ENCODE results near the gene MATR3. TPM values are rescaled to one million over a fixed set of nuclear protein-coding genes. Genes with fewer than 3 reads are reported as not detected.

Gene MATR3, protein sequence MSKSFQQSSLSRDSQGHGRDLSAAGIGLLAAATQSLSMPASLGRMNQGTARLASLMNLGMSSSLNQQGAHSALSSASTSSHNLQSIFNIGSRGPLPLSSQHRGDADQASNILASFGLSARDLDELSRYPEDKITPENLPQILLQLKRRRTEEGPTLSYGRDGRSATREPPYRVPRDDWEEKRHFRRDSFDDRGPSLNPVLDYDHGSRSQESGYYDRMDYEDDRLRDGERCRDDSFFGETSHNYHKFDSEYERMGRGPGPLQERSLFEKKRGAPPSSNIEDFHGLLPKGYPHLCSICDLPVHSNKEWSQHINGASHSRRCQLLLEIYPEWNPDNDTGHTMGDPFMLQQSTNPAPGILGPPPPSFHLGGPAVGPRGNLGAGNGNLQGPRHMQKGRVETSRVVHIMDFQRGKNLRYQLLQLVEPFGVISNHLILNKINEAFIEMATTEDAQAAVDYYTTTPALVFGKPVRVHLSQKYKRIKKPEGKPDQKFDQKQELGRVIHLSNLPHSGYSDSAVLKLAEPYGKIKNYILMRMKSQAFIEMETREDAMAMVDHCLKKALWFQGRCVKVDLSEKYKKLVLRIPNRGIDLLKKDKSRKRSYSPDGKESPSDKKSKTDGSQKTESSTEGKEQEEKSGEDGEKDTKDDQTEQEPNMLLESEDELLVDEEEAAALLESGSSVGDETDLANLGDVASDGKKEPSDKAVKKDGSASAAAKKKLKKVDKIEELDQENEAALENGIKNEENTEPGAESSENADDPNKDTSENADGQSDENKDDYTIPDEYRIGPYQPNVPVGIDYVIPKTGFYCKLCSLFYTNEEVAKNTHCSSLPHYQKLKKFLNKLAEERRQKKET
- total RNA-seq (237 and 293 TPM in 2 replicates), polyA plus RNA-seq (344 and 399 TPM in 2 replicates)

DNA sequence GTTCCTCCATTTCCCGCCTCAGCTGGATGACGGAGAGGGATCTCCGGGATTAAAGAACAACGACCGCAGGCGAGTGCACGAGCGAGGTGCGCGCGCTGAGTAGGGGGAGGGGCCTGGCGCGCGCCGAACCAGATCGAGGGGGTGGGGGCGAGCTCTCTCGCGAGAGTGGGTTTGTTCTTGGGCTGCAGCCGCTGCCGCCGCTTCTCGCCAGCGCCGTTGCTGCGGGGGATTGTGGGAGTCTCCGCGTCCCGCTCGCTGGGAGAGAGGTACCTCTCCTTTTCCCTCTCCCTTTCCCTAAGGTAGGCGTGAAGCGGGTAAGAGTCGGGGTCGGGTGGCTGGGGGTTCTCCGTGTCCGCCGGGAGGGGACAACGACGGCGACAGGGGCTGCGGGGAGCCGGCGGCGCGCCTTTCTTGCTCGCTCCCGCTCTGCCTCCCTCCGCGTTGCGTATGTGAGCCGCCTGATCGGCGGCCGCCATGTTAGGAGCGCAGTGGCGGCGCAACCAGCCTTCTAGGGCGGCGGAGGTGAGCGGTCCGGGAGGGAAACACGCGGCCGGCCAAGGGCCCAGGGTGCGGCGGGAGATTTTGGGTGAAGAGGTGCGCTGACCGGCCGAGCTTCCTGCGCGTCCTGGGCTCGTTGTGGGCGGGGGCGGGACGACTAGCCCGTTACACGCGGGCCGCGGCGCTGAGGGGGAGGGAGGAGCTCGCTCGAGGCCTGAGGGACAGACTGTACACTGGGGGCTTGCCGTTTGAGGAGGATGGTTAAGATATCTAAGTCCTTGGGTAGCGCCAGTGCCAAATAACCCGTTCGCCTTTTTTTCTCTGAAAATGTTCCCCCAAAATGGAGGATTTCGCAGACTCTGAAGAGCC, at the start of gene MATR3:
TSS of gene MATR3 (plus strand) at position 234 of the 867 bp plus-strand sequence. CDS start 13,676 bp downstream, outside the sequence.
- peaks cover 33% of the 10 kb centered on the region for H3K4me1 ChIP-seq (ENCODE audit: low read depth)
- H3K36me3 ChIP-seq, result no peaks in the 10 kb centered on the region
- DNase-seq (ENCODE audit: low read depth in 1 of 2, low spot score in 1 of 2), result peak; percentile 97 to 98
- H3K27ac ChIP-seq, result peak within 1 kb of the TSS; percentile 100
- H3K27me3 ChIP-seq, result no peaks in the 10 kb centered on the region
- H3K4me3 ChIP-seq, result peak within 1 kb of the TSS; percentile 77
- H3K9me3 ChIP-seq (ENCODE audit: low read depth), result no peaks in the 10 kb centered on the region
- TF ChIP-seq, protein P1, sequence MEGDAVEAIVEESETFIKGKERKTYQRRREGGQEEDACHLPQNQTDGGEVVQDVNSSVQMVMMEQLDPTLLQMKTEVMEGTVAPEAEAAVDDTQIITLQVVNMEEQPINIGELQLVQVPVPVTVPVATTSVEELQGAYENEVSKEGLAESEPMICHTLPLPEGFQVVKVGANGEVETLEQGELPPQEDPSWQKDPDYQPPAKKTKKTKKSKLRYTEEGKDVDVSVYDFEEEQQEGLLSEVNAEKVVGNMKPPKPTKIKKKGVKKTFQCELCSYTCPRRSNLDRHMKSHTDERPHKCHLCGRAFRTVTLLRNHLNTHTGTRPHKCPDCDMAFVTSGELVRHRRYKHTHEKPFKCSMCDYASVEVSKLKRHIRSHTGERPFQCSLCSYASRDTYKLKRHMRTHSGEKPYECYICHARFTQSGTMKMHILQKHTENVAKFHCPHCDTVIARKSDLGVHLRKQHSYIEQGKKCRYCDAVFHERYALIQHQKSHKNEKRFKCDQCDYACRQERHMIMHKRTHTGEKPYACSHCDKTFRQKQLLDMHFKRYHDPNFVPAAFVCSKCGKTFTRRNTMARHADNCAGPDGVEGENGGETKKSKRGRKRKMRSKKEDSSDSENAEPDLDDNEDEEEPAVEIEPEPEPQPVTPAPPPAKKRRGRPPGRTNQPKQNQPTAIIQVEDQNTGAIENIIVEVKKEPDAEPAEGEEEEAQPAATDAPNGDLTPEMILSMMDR (IDR thresholded peaks at IDR 0.05; ENCODE audit: low read depth, low read length), result no peak

DNA sequence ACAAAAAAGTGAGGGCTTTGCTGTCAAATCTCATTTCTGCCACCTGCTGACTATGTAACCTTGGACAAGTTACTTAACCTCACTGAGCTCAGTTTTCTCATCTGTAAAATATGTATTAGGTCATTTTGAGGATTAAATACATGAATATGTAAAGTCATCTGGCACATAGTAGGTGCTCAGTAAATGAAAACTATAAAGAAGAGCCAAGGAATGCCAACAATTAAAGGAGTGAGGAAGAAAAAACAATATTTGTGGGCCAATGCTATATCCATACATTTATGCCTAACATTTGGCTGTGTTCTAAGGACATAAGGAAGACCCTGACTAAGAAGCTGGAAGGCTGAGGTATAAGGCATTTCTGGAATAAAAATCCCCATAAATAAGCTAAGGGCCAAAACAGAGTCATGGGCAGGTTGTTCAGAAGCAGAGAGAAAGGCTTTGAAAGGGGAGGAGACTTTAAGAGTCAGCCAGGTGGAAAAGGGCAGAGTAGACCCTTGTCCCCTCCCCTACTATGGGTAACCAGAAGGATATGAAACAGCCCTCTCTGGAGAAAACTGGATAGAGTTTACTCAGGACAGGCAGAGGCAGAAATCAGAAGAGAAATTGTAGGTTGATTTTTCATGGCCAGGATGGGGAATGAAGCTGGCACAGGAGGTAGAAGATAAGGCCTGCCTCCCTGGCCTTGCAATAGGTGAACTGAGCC, 47.8 kb upstream of the MATR3 start:
- no peak for DNase-seq (ENCODE audit: low read depth in 1 of 2, low spot score in 1 of 2)
- Histone ChIP-seq H3K27me3 (no peaks in the 10 kb centered on the region), H3K4me3 (no peak overlapping the region), H3K36me3 (no peaks in the 10 kb centered on the region), H3K9me3 (ENCODE audit: low read depth) (no peaks in the 10 kb centered on the region), H3K4me1 (ENCODE audit: low read depth) (no peaks in the 10 kb centered on the region), H3K27ac (no peak overlapping the region)
- TF ChIP-seq, protein P1 (IDR thresholded peaks at IDR 0.05; ENCODE audit: low read depth, low read length), result no peak

DNA sequence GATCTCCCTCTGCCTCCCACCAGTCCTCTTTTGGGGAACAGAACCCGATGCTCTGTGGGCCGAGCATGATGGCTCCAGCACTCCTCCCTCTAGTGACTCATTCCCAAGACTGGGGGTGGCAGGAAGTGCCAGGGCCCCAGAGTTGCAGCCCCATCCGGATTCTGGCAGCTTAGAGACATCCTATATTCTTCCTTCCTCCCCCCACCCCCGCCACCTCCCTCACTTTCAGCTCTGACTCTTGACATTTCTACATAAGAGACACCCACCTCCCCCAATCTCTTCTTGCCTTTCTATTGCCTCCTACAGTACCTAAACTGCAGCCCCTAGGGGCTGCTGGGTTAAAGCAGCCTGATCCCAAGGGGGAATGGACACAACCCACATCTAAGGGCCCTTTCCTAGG, 47.1 kb upstream of the MATR3 start:
- no peaks in the 10 kb centered on the region for H3K27me3 ChIP-seq
- TF ChIP-seq, protein P1 (IDR thresholded peaks at IDR 0.05; ENCODE audit: low read depth, low read length), result no peak
- no peaks in the 10 kb centered on the region for H3K4me1 ChIP-seq (ENCODE audit: low read depth)
- no peaks in the 10 kb centered on the region for H3K36me3 ChIP-seq
- peak in 1 of 2 donors; percentile 57 for DNase-seq (ENCODE audit: low read depth in 1 of 2, low spot score in 1 of 2)
- H3K9me3 ChIP-seq (ENCODE audit: low read depth), result no peaks in the 10 kb centered on the region
- H3K27ac ChIP-seq, result no peak overlapping the region
- H3K4me3 ChIP-seq, result no peak overlapping the region

DNA sequence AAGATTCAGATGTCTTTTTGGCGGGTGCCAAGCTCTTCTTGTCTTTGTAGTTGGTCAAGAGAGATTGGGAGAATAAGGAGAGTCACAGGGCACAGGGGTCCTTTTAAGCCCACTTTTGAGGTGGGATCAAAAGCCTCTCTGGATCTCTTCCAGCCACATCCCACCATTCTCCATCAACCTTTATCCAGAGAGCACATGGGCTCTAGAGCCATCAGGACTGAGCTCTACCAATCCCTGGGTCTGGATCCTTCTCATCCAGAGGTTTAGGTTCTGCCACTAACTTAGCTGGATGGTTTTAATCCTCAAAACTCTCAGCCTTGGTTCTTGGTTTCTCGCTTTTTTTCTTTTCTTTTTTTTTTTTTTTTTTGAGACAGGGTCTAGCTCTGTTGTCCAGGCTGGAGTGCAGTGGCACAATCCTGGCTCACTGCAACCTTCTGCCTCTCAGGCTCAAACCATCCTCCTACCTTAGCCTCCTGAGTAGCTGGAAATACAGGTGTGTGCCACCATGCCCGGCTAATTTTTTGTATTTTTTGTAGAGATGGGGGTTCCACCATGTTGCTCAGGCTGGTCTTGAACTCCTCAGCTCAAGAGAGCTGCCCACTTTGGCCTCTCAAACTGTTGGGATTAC, 44.6 kb upstream of the MATR3 start:
- H3K27me3 ChIP-seq, result no peaks in the 10 kb centered on the region
- TF ChIP-seq, protein P1 (IDR thresholded peaks at IDR 0.05; ENCODE audit: low read depth, low read length), result no peak
- no peaks in the 10 kb centered on the region for H3K9me3 ChIP-seq (ENCODE audit: low read depth)
- H3K27ac ChIP-seq, result no peak overlapping the region
- H3K4me3 ChIP-seq, result no peak overlapping the region
- no peaks in the 10 kb centered on the region for H3K36me3 ChIP-seq
- no peaks in the 10 kb centered on the region for H3K4me1 ChIP-seq (ENCODE audit: low read depth)
- no peak for DNase-seq (ENCODE audit: low read depth in 1 of 2, low spot score in 1 of 2)

All from cardiac muscle cell (in vitro differentiated cells and primary cell).